OCI-LY1 (cell line): Measurements from ENCODE around the gene ALX4.

ENCODE experiments used
- H2AFZ ChIP-seq: fragments of 200-600 bp; sonication (generic), shearing (Covaris generic); 2 replicates; pipeline ENCODE4 v1.6.0; 2014; ENCODE audit warnings: antibody characterized with exemption, mild to moderate bottlenecking, low read length
- H3F3A ChIP-seq: fragments of 200-600 bp; sonication (generic), shearing (Covaris generic); 2 replicates; pipeline ENCODE4 v1.6.0; 2014; ENCODE audit warnings: mild to moderate bottlenecking, antibody characterized with exemption, low read length, moderate library complexity; ENCODE audit not compliant: insufficient read depth
- H3K27ac ChIP-seq: fragments of 200-600 bp; sonication (generic); 2 replicates; pipeline ENCODE4 v1.5.1; 2014; ENCODE audit warnings: low read length, mixed run types, mild to moderate bottlenecking, low read depth; ENCODE audit not compliant: poor library complexity, severe bottlenecking
- H3K27me3 ChIP-seq: fragments of 200-600 bp; sonication (generic); 2 replicates; pipeline ENCODE4 v1.6.0; 2014; ENCODE audit warnings: antibody characterized with exemption, mild to moderate bottlenecking, low read length, moderate library complexity; ENCODE audit not compliant: insufficient read depth
- H3K36me3 ChIP-seq: fragments of 200-600 bp; sonication (generic); 2 replicates; pipeline ENCODE4 v1.6.1; 2014; ENCODE audit warnings: mild to moderate bottlenecking, antibody characterized with exemption, low read length, moderate library complexity, mixed read lengths; ENCODE audit not compliant: insufficient read depth
- H3K4me1 ChIP-seq: fragments of 200-600 bp; sonication (generic); 2 replicates; pipeline ENCODE4 v1.5.1; 2014; ENCODE audit warnings: mild to moderate bottlenecking, low read length, moderate library complexity; ENCODE audit not compliant: insufficient read depth, severe bottlenecking
- H3K4me2 ChIP-seq: fragments of 200-600 bp; sonication (generic), shearing (Covaris generic); 2 replicates; pipeline ENCODE4 v1.6.1; 2014; ENCODE audit warnings: low read length
- H3K4me3 ChIP-seq: fragments of 200-600 bp; sonication (generic); 2 replicates; pipeline ENCODE4 v1.5.1; 2014; ENCODE audit warnings: low read length, low read depth, mild to moderate bottlenecking, mixed read lengths; ENCODE audit not compliant: poor library complexity, severe bottlenecking
- H3K79me2 ChIP-seq: fragments of 200-600 bp; shearing (Covaris generic); 2 replicates; pipeline ENCODE4 v1.6.1; 2016; ENCODE audit warnings: mixed run types, low read length, mixed read lengths; ENCODE audit not compliant: insufficient read depth
- H3K9ac ChIP-seq: fragments of 200-600 bp; sonication (generic), shearing (Covaris generic); 2 replicates; pipeline ENCODE4 v1.6.1; 2014; ENCODE audit warnings: mild to moderate bottlenecking, low read length, mixed read lengths
- H3K9me2 ChIP-seq: fragments of 200-600 bp; sonication (generic), shearing (Covaris generic); 2 replicates; pipeline ENCODE4 v1.6.1; 2014; ENCODE audit warnings: low read depth, mild to moderate bottlenecking, low read length, mixed read lengths
- H3K9me3 ChIP-seq: fragments of 200-600 bp; shearing (Covaris generic); 2 replicates; pipeline ENCODE4 v1.6.1; 2014; ENCODE audit warnings: low read length, mixed read lengths
- H4K20me1 ChIP-seq: fragments of 200-600 bp; sonication (generic), shearing (Covaris generic); 2 replicates; pipeline ENCODE4 v1.6.0; 2016; ENCODE audit warnings: mild to moderate bottlenecking, low read length; ENCODE audit not compliant: insufficient read depth
- CTCF ChIP-seq: fragments of 200-600 bp; sonication (generic), shearing (Covaris generic); IDR thresholded peaks from 2 replicates; pipeline ENCODE4 v1.5.1; 2017; ENCODE audit warnings: mild to moderate bottlenecking, antibody characterized with exemption, low read length, moderate library complexity, mixed read lengths
- EZH2 ChIP-seq: fragments of 200-600 bp; sonication (generic), shearing (Covaris generic); IDR thresholded peaks from 2 replicates; pipeline ENCODE4 v1.8.0; 2017; ENCODE audit warnings: borderline replicate concordance, mixed run types, mild to moderate bottlenecking, antibody characterized with exemption, low read length, moderate library complexity, mixed read lengths

Gene ALX4

GRCh38 chr11:44333271-44334218 lies 23.6 kb upstream of the ALX4 start:
- Histone ChIP-seq H3K4me1 (no peaks in the 10 kb centered on the region), H3K36me3 (no peaks in the 10 kb centered on the region), H3K27ac (no peak overlapping the region), H3K9me3 (no peaks in the 10 kb centered on the region), H4K20me1 (no peaks in the 10 kb centered on the region), H3K9me2 (no peaks in the 10 kb centered on the region), H3F3A (no peaks in the 10 kb centered on the region), H3K9ac (no peak overlapping the region), H3K79me2 (no peaks in the 10 kb centered on the region), H2AFZ (no peak overlapping the region), H3K27me3 (peaks cover 16% of the 10 kb centered on the region; the same call in 1 of the 2 replicates), H3K4me3 (no peak overlapping the region), H3K4me2 (no peak overlapping the region)
- TF ChIP-seq CTCF (no peak), EZH2 (no peak)

GRCh38 chr11:44332665-44333064 lies 22.7 kb upstream of the ALX4 start:
- Histone ChIP-seq H3K4me3 (no peak overlapping the region), H3K27ac (no peak overlapping the region), H3K27me3 (0 out of 2 replicates have a peak, but pooled peaks cover 11% of the 10 kb centered on the region), H3K36me3 (no peaks in the 10 kb centered on the region), H3K9ac (no peak overlapping the region), H3K4me1 (no peaks in the 10 kb centered on the region), H3K9me3 (no peaks in the 10 kb centered on the region), H3F3A (no peaks in the 10 kb centered on the region), H2AFZ (no peak overlapping the region), H3K4me2 (no peak overlapping the region), H3K79me2 (no peaks in the 10 kb centered on the region), H4K20me1 (no peaks in the 10 kb centered on the region), H3K9me2 (no peaks in the 10 kb centered on the region)
- TF ChIP-seq EZH2 (no peak), CTCF (no peak)

- no peaks in the 10 kb centered on the region for H4K20me1 ChIP-seq
- no peaks in the 10 kb centered on the region for H3K79me2 ChIP-seq
- no peak for TF ChIP-seq EZH2
- no peak for TF ChIP-seq CTCF
- H3K9me2 ChIP-seq = no peaks in the 10 kb centered on the region
- H3K27ac ChIP-seq = no peak overlapping the region
- H2AFZ ChIP-seq = no peak overlapping the region
- H3K9ac ChIP-seq = no peak overlapping the region
- H3K27me3 ChIP-seq = 0 out of 2 replicates have a peak, but pooled peaks cover 4% of the 10 kb centered on the region
- no peaks in the 10 kb centered on the region for H3F3A ChIP-seq
- no peaks in the 10 kb centered on the region for H3K9me3 ChIP-seq
- no peaks in the 10 kb centered on the region for H3K4me1 ChIP-seq
- H3K36me3 ChIP-seq = no peaks in the 10 kb centered on the region
- no peak overlapping the region for H3K4me2 ChIP-seq
- H3K4me3 ChIP-seq = no peak overlapping the region
Measured at GRCh38 chr11:44329472-44330230, 19.7 kb upstream of the ALX4 start.
